C4-2B (cell line): Measurements from ENCODE around the gene ANP32A.

Source experiments
- ZFX ChIP-seq: fragments of 450-650 bp; IDR thresholded peaks from 2 replicates; pipeline ENCODE4 v1.6.1; 2017
- TF ChIP-seq, protein P1 (sequence below): fragments of 450-650 bp; conservative IDR thresholded peaks from 2 replicates; pipeline ENCODE4 v1.5.1; 2017; ENCODE audit warnings: mild to moderate bottlenecking

- TF ChIP-seq, protein P1, sequence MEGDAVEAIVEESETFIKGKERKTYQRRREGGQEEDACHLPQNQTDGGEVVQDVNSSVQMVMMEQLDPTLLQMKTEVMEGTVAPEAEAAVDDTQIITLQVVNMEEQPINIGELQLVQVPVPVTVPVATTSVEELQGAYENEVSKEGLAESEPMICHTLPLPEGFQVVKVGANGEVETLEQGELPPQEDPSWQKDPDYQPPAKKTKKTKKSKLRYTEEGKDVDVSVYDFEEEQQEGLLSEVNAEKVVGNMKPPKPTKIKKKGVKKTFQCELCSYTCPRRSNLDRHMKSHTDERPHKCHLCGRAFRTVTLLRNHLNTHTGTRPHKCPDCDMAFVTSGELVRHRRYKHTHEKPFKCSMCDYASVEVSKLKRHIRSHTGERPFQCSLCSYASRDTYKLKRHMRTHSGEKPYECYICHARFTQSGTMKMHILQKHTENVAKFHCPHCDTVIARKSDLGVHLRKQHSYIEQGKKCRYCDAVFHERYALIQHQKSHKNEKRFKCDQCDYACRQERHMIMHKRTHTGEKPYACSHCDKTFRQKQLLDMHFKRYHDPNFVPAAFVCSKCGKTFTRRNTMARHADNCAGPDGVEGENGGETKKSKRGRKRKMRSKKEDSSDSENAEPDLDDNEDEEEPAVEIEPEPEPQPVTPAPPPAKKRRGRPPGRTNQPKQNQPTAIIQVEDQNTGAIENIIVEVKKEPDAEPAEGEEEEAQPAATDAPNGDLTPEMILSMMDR = no peak
- TF ChIP-seq ZFX = no peak
Measured at GRCh38 chr15:68751622-68752021, 69.1 kb downstream of the ANP32A start.
